ENCODE results near the gene COPS8.

DNA sequence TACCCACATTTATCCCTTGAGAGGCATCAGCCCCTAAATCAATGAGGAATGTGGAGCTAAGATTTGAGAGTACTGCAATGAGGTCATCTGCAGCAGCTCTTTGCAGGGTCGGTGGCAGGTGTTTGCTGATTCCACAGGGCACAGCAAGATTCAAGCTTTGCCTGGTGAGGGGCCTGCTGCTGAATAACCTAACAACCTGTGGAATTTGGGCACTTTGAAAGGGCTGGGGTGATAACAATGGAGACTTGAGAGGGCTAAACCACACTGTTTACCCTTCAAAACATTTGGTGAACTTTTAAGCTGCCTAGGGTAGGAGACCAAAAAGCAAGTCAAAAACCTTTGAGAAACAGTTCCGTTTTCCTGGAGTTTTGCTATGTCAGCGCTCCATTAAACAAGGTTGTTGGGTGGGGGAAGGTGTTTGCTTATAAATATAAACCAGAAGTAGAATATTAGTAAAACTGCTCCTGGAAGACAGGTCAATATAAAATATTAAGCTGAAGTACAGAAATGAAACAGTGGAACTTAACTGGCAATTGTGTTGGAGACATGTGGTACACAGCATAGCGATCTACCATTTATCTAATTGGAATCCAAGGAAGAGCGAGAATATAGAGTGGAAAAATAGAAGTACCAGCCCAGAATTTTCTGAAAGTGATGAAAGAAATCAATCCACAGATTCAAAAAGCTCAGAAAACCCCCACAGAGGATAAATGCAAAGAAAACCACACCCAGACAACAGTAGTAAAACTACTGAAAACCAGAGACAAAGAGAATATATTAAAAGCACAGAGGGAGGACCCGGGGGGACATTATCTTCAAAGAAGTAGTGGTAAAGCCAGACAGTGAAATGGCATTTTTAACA lies 15.7 kb downstream of the COPS8 start:
- no peak for TF ChIP-seq CTCF (IDR thresholded peaks at IDR 0.05; ENCODE audit: poor library complexity)
- TF ChIP-seq EZH2phosphoT487 (IDR thresholded peaks at IDR 0.05; ENCODE audit: low read depth, severe bottlenecking, unreplicated experiment) = no peak

Data from hepatocyte (in vitro differentiated cells).